HG03135 (cell line): ENCODE data around the gene PAEP.
"Not testable (repeated sequence)": the region's sequence is repeated elsewhere in the genome, so short reads cannot be mapped to it uniquely, and the experiment has no call there.

Experiments
- ATAC-seq: cut with Tn5 transposase; IDR thresholded peaks from one replicate; pipeline ENCODE4 v1.9.1; 2021; ENCODE audit warnings: mild to moderate bottlenecking, moderate library complexity; ENCODE audit not compliant: unreplicated experiment

PAEP gene

GRCh38 chr9:135549478-135550343 is 11.8 kb upstream of the PAEP start:
- not testable (repeated sequence) for ATAC-seq

- no peak for ATAC-seq
These were observed 11.1 kb upstream of the PAEP start for GRCh38 chr9:135550344-135550918.

- ATAC-seq, result no peak
These were observed 10.5 kb upstream of the PAEP start for GRCh38 chr9:135551031-135551430.

- no peak for ATAC-seq
These were observed 10.1 kb upstream of the PAEP start for GRCh38 chr9:135551456-135551855.

GRCh38 chr9:135552021-135552697 is 9.4 kb upstream of the PAEP start:
- ATAC-seq, result no peak

GRCh38 chr9:135552698-135553171 is 8.8 kb upstream of the PAEP start:
- ATAC-seq, result no peak

- no peak for ATAC-seq
These were observed 6.8 kb upstream of the PAEP start for GRCh38 chr9:135554718-135555117.

GRCh38 chr9:135555203-135555602 is 6.4 kb upstream of the PAEP start:
- ATAC-seq, result no peak

GRCh38 chr9:135555910-135556309 is 5.6 kb upstream of the PAEP start:
- no peak for ATAC-seq

GRCh38 chr9:135559606-135560005 is 1.9 kb upstream of the PAEP start:
- ATAC-seq, result no peak

- no peak for ATAC-seq
These were observed 734 bp downstream of the PAEP start for GRCh38 chr9:135562235-135562745.

- ATAC-seq, result no peak
These were observed 1.5 kb downstream of the PAEP start for GRCh38 chr9:135563039-135563476.

- no peak for ATAC-seq
These were observed 2.3 kb downstream of the PAEP start for GRCh38 chr9:135563858-135564257.

- ATAC-seq, result no peak
These were observed 3.6 kb downstream of the PAEP start for GRCh38 chr9:135565141-135565628.

GRCh38 chr9:135565636-135566035 is 4.1 kb downstream of the PAEP start:
- no peak for ATAC-seq

GRCh38 chr9:135566552-135566951 is 5.0 kb downstream of the PAEP start:
- no peak for ATAC-seq

- no peak for ATAC-seq
These were observed 5.8 kb downstream of the PAEP start for GRCh38 chr9:135567311-135567710.

- ATAC-seq, result no peak
These were observed 6.5 kb downstream of the PAEP start for GRCh38 chr9:135568026-135568425.

- no peak for ATAC-seq
These were observed 8.9 kb downstream of the PAEP start for GRCh38 chr9:135570456-135570855.

- no peak for ATAC-seq
These were observed 10.7 kb downstream of the PAEP start for GRCh38 chr9:135572233-135572632.

- ATAC-seq, result no peak
These were observed 11.6 kb downstream of the PAEP start for GRCh38 chr9:135573124-135573523.
